Measurements from ENCODE around the gene PDK1.
"Not testable (repeated sequence)": the region's sequence is repeated elsewhere in the genome, so short reads cannot be mapped to it uniquely, and the experiment has no call there.

- not testable (repeated sequence) for TF ChIP-seq CTCF (IDR thresholded peaks at IDR 0.05 in 8 of 11, conservative IDR thresholded peaks at IDR 0.05 in 3 of 11); POLR2AphosphoS5 (IDR thresholded peaks at IDR 0.05); POLR2A (IDR thresholded peaks at IDR 0.05)
These were observed 35.5 kb downstream of the PDK1 start for GRCh38 chr2:172591386-172591785.

Measured in spleen (tissue), 7 donors.